Psoas muscle (tissue), 8 donors: ENCODE measurements around the gene CC2D1B. TPM values are rescaled to one million over a fixed set of nuclear protein-coding genes. Genes with fewer than 3 reads are reported as not detected.

Experiments
- ATAC-seq, 4 donors: fragments of 200-7000 bp; cut with Tn5 transposase; one replicate each; pipeline ENCODE4 v1.9.1; 2020; ENCODE audit warnings: moderate library complexity in 3 of 4, mild to moderate bottlenecking in 2 of 4
- DNase-seq, 2 donors: peaks; one replicate each; pipeline ENCODE4 v3.0.0-alpha.2; 2020
- H3K27ac ChIP-seq: fragments of 200-600 bp; one replicate; pipeline ENCODE4 v1.8.0; 2022
- H3K27me3 ChIP-seq, 3 donors: fragments of 200-600 bp in 1 of 3; one replicate each; pipeline versions ENCODE4 v1.6.1 to v1.8.0; 2013 to 2022; ENCODE audit warnings: low read length in 2 of 3, mild to moderate bottlenecking in 2 of 3, moderate library complexity in 1 of 3; ENCODE audit not compliant: insufficient read depth in 3 of 3
- H3K36me3 ChIP-seq, 2 donors: fragments of 200-600 bp in 1 of 2; one replicate each; pipeline versions ENCODE4 v1.6.1 to v1.8.0; 2013 to 2022; ENCODE audit warnings: low read depth in 1 of 2, mild to moderate bottlenecking in 1 of 2, moderate library complexity in 1 of 2; ENCODE audit not compliant: insufficient read depth in 1 of 2
- H3K4me1 ChIP-seq: fragments of 200-600 bp; one replicate; pipeline ENCODE4 v1.8.0; 2022
- H3K4me3 ChIP-seq: fragments of 200-600 bp; one replicate; pipeline ENCODE4 v1.8.0; 2022; ENCODE audit warnings: mild to moderate bottlenecking
- H3K9me3 ChIP-seq: fragments of 200-600 bp; one replicate; pipeline ENCODE4 v1.8.0; 2022
- WGBS, 3 donors: extraction: QIAGEN DNeasy Blood & Tissue Kit; methylation state at CpG; one replicate each; pipeline versions ENCODE4 v1.1.6 to v1.1.7; 2013; 5-methylcytosine and 5-hydroxymethylcytosine counted together
- intact Hi-C, 2 donors: fragments of 100-400 bp; cut with DNase I; formaldehyde crosslinking; loops; one replicate each; pipeline versions ENCODE4 v1.11.0 to v1.14.2; 2022
- polyA plus RNA-seq, 3 donors: library from polyadenylated mRNA; stranded (reverse); fragments of 200-250 nt; gene quantifications; one replicate each; pipeline ENCODE4 v1.2.3, GENCODE V29; 2013
- total RNA-seq, 4 donors: library from RNA; stranded (reverse); fragmentation: NEBNext Ultra II Directional in 2 of 4; extraction: Animal tissue kit (Norgen Biotek cat#: 25700) in 2 of 4; gene quantifications; one replicate each; pipeline versions ENCODE4 v1.2.1 to v1.2.4, GENCODE V29; 2021 to 2023
- TF ChIP-seq, protein P1 (sequence below): fragments of 200-600 bp; IDR thresholded peaks from one replicate; pipeline ENCODE4 v1.8.0; 2022; ENCODE audit warnings: antibody characterized with exemption
- donor health status: healthy with polysubstance abuse.
- donor health status: DM: no; HTN: no; CAD: no; lungs with moderate emphysema.
- donor health status: Bipolar disorder and iron deficiency.
- donor health status: healthy.
- donor health status: DM: yes; HTN: yes; CAD: no.
- donor health status: DM: no; HTN: no; CAD: no.
- donor health status: DM: no; HTN: no; CAD: no.
- donor health status: DM: yes; HTN: yes; CAD: no.

CC2D1B gene
- total and polyA plus RNA-seq, 7 donors: 21.9 to 47.8 (median 31.7) TPM

DNA sequence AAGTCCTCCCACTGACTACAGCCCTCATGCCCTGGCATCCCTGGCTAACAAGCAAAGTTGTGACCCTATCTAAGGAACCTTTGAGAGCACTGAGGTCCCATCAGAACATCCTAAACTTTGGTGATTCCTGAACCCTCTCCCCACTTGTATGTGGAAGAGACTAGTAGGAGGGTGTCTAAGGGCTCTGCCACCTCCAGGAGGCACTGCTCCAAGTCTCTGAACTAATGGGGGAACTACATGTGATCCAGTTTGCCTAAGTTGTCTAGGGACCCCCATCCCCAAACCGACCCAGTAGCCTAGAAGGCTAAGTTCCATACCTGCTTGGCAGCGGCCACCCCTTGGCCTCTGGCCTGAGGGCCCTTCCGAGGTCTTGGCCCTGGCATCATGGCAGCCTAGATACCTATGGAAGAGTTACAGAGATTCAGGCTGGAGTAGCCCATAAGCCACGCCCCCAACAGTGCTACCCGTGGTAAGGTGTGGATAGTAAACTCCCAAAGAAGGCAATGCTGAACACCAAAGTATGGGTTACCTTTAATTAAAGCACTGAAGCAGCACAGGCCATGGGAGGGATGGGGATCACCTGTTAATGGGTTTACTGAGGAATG is 1.7 kb downstream of the CC2D1B start:
- ATAC-seq: no peak
- H3K4me3 ChIP-seq: peak overlapping the region; percentile 81
- H3K9me3 ChIP-seq: no peaks in the 10 kb centered on the region
- H3K36me3 ChIP-seq: peaks cover 12 to 53% of the 10 kb centered on the region in 2 donors
- 78 to 86% (median 79%) methylated on average over 5 of the region's 5 CpGs for WGBS, 3 donors
- no peaks in the 10 kb centered on the region for H3K27me3 ChIP-seq
- TF ChIP-seq, protein P1, sequence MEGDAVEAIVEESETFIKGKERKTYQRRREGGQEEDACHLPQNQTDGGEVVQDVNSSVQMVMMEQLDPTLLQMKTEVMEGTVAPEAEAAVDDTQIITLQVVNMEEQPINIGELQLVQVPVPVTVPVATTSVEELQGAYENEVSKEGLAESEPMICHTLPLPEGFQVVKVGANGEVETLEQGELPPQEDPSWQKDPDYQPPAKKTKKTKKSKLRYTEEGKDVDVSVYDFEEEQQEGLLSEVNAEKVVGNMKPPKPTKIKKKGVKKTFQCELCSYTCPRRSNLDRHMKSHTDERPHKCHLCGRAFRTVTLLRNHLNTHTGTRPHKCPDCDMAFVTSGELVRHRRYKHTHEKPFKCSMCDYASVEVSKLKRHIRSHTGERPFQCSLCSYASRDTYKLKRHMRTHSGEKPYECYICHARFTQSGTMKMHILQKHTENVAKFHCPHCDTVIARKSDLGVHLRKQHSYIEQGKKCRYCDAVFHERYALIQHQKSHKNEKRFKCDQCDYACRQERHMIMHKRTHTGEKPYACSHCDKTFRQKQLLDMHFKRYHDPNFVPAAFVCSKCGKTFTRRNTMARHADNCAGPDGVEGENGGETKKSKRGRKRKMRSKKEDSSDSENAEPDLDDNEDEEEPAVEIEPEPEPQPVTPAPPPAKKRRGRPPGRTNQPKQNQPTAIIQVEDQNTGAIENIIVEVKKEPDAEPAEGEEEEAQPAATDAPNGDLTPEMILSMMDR: no peak
- intact Hi-C loops: no loop called here
- DNase-seq: no peak
- peaks cover 14% of the 10 kb centered on the region for H3K4me1 ChIP-seq
- peak overlapping the region; percentile 93 for H3K27ac ChIP-seq

DNA sequence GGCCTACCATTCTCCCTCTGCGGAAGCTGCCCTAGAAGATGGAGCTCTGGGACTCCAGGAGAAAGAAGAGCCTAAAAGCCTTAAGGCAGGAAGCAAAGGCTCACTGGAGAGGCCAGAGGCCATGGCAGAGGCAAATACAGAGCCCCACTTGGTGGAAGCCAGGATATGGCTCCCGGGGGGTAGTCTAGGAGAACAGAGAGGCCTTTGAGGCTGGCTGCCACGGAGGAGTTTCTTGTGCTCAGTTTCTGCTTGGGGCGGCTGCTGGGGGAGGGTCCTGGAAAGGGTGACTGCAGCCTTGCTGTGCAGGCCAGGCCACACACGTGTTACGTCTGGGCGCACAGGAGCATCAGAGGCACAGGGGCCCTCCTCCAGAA is 5.4 kb downstream of the CC2D1B start:
- DNase-seq: no peak

DNA sequence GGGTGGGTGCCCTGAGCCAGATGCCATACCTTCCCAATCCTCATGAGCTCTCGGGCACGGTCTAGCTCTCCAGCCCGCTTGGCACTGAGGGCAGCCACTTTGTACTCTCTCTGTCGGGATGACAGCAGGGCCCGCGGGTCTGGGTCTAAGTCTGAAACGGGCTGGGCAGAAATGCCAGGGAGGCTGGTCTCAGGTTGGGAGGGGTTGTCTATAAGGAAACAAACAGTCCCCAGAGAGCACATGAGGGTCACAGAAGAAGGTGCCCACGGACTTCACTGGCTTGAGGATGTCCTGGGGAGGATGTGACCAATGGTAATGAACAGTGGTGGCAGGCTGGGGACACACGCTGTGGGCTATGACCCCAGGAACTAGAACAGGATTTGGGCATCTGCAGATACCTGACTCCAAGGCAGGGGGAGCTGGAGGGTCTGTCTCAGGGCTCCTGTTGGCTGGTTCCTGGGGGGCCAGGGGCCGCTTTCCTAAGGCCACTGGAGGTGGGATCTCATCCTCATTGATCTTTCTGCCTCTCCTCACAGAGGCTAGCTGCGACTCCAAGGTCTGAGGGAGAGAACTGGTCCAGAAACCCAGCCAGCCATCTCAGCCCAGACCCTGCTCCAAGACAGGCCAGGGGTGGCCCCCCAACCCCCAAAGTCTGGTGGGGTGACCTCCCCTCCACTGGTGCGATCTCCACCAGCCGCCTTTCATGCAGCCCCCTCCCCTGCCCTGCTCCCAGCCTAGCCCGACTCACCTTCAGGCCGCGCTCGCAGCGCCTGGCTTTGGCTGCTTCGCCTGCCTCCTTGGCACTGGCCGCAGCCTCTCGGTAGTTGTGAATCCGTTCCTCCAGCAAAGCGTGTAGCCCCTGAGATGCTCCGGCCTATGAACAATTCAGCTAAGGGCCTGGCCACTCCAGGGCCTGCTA is 6.1 kb downstream of the CC2D1B start:
- H3K9me3 ChIP-seq: no peaks in the 10 kb centered on the region
- intact Hi-C loops: no loop called here

More for the DNA sequence above, 5.4 kb downstream of the CC2D1B start:
- ATAC-seq: no peak
- H3K36me3 ChIP-seq: peaks cover 17 to 90% of the 10 kb centered on the region in 2 donors
- no peaks in the 10 kb centered on the region for H3K27me3 ChIP-seq
- no peak overlapping the region for H3K27ac ChIP-seq
- peaks cover 9% of the 10 kb centered on the region for H3K4me1 ChIP-seq
- TF ChIP-seq, protein P1: no peak
- no peak overlapping the region for H3K4me3 ChIP-seq
- WGBS, 3 donors: 89 to 98% (median 92%) methylated on average over 7 of the region's 7 CpGs
- H3K9me3 ChIP-seq: no peaks in the 10 kb centered on the region
- intact Hi-C loops: no loop called here

DNA sequence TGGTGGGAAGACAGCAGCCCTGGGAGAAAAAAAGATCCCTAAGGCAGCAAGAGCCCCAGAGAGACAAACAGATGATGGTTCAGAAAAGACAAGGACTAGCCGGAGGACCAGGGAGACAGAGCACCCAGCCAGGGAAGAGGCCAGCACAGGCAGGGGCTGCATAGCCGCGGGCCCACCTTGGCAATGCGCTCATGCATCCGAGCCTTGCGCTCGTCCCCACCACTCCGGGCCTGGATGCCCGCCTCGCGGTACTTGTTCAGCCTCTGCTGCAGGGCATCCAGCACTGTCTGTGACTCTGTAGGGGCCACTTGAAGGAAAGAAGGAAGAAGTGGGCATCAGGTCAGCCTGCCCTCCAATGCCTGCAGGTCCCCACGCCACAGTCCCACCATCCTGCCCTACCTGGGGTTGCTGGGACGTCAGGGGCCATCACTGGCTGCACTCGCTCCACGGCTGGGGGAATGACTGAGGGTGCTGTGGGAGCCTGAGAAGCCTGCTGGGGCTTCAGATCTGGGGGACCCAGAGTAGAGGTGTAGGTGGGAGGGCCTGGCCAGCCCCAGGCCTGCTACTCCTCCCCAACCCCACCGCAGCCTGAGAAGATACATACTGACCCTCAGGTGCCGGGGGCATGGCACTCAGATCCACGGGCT is 7.0 kb downstream of the CC2D1B start:
- Histone ChIP-seq H3K9me3 (no peaks in the 10 kb centered on the region), H3K27me3 (no peaks in the 10 kb centered on the region), H3K27ac (no peak overlapping the region), H3K4me1 (no peaks in the 10 kb centered on the region), H3K36me3 (peaks cover 14 to 100% of the 10 kb centered on the region in 2 donors), H3K4me3 (no peak overlapping the region)
- DNase-seq: no peak
- no peak for ATAC-seq
- intact Hi-C loops: no loop called here
- TF ChIP-seq, protein P1: no peak
- 91 to 98% (median 95%) methylated on average over 18 of the region's 18 CpGs for WGBS, 3 donors

More for the DNA sequence above, 6.1 kb downstream of the CC2D1B start:
- H3K4me1 ChIP-seq: peaks cover 6% of the 10 kb centered on the region
- TF ChIP-seq, protein P1: no peak
- no peak overlapping the region for H3K4me3 ChIP-seq
- DNase-seq (no peak), ATAC-seq (no peak)
- H3K27ac ChIP-seq: no peak overlapping the region
- peaks cover 17 to 97% of the 10 kb centered on the region in 2 donors for H3K36me3 ChIP-seq
- 90 to 93% (median 93%) methylated on average over 24 of the region's 24 CpGs for WGBS, 3 donors
- no peaks in the 10 kb centered on the region for H3K27me3 ChIP-seq
